Caco-2 (cell line): Measurements from ENCODE around the gene HNMT. TPM values are rescaled to one million over a fixed set of nuclear protein-coding genes. Genes with fewer than 3 reads are reported as not detected.
"Not testable (repeated sequence)": the region's sequence is repeated elsewhere in the genome, so short reads cannot be mapped to it uniquely, and the experiment has no call there.

Source experiments
- Bru-seq: library from RNA; stranded (reverse); fragments of 400-500 nt; gene quantifications from one replicate; lab custom pipeline; 2021; lab: Mats Ljungman, UMichigan
- BruChase-seq, 2 experiments: library from RNA; stranded (reverse); fragments of 400-500 nt; gene quantifications; one replicate each; lab custom pipeline; 2021; lab: Mats Ljungman, UMichigan
- BruUV-seq: library from RNA; stranded (reverse); fragments of 400-500 nt; replicated peaks from 2 replicates; lab custom pipeline; 2021; lab: Mats Ljungman, UMichigan
- CTCF ChIA-PET: fragments of 300-600 bp; sonication (Branson Sonifier 250); formaldehyde crosslinking; loops from one replicate; lab custom pipeline; 2022; ENCODE audit warnings: antibody characterized with exemption; lab: Charles Lee
- POLR2A ChIA-PET: fragments of 300-600 bp; sonication (Branson Sonifier 250); formaldehyde crosslinking; loops from one replicate; lab custom pipeline; 2022; ENCODE audit warnings: antibody characterized with exemption; lab: Charles Lee
- DNase-seq, 2 experiments: peaks; one replicate each; pipeline versions ENCODE4 v3.0.0 to v3.0.0-alpha.2; 2020 to 2022
- H3K27me3 ChIP-seq: replicated peaks from 2 replicates; pipeline ENCODE4 v1.6.0; 2011; ENCODE audit warnings: low read length; ENCODE audit not compliant: control insufficient read depth, insufficient read depth
- H3K36me3 ChIP-seq: 2 replicates; pipeline ENCODE4 v1.5.1; 2011; ENCODE audit warnings: low read length; ENCODE audit not compliant: control insufficient read depth, insufficient read depth
- H3K4me1 ChIP-seq: fragments of 250-450 bp; sonication (Bioruptor Pico); 2 replicates; pipeline ENCODE4 v1.5.1; 2020; ENCODE audit warnings: mild to moderate bottlenecking
- H3K4me3 ChIP-seq: 2 replicates; pipeline ENCODE4 v1.5.1; 2011; ENCODE audit warnings: low read depth, mild to moderate bottlenecking, control low read depth, low read length
- H3K9me3 ChIP-seq: fragments of 250-450 bp; sonication (Bioruptor Pico); 2 replicates; pipeline ENCODE4 v1.5.1; 2020; ENCODE audit warnings: mild to moderate bottlenecking, moderate library complexity
- H3K27ac Mint-ChIP-seq: one replicate; pipeline ENCODE4 v1.8.0; 2022; ENCODE audit warnings: mixed read lengths; ENCODE audit not compliant: unreplicated experiment
- H3K27me3 Mint-ChIP-seq: one replicate; pipeline ENCODE4 v1.8.0; 2022; ENCODE audit warnings: mixed read lengths; ENCODE audit not compliant: insufficient read depth, unreplicated experiment
- H3K36me3 Mint-ChIP-seq: one replicate; pipeline ENCODE4 v1.8.0; 2022; ENCODE audit warnings: mild to moderate bottlenecking, mixed read lengths; ENCODE audit not compliant: insufficient read depth, unreplicated experiment
- H3K4me1 Mint-ChIP-seq: one replicate; pipeline ENCODE4 v1.8.0; 2022; ENCODE audit warnings: low read depth, mixed read lengths; ENCODE audit not compliant: unreplicated experiment
- H3K4me3 Mint-ChIP-seq: one replicate; pipeline ENCODE4 v1.8.0; 2022; ENCODE audit warnings: mild to moderate bottlenecking, moderate library complexity, mixed read lengths; ENCODE audit not compliant: unreplicated experiment
- H3K9me3 Mint-ChIP-seq: one replicate; pipeline ENCODE4 v1.8.0; 2022; ENCODE audit warnings: mixed read lengths; ENCODE audit not compliant: unreplicated experiment
- intact Hi-C: fragments of 100-400 bp; cut with micrococcal nuclease; formaldehyde crosslinking; loops from one replicate; pipeline ENCODE4 v1.10.0; 2022; ENCODE audit not compliant: unreplicated experiment
- long read RNA-seq: library from polyadenylated mRNA; stranded (forward); transcript quantifications from one replicate; pipeline ENCODE4 v2.0.0, GENCODE V29; 2022
- total RNA-seq: library from RNA; stranded (reverse); gene quantifications from 2 replicates; pipeline ENCODE4 v1.2.3, GENCODE V29; 2022
- TF ChIP-seq, protein P1 (sequence below), 2 experiments: fragments of 200-600 bp in 1 of 2; IDR thresholded peaks; 1 replicate in 1 of 2; 2 replicates in 1 of 2; pipeline versions ENCODE4 v1.5.1 to v1.8.0; 2011 to 2022; ENCODE audit warnings: antibody characterized with exemption in 1 of 2, control low read depth in 1 of 2, inconsistent platforms in 1 of 2, low read depth in 1 of 2, low read length in 1 of 2, mild to moderate bottlenecking in 1 of 2, moderate library complexity in 1 of 2; ENCODE audit not compliant: insufficient read depth in 1 of 2, severe bottlenecking in 1 of 2, unreplicated experiment in 1 of 2

HNMT gene
- total RNA-seq (42.8 and 44.6 TPM in 2 replicates), Bru-seq, nascent RNA (percentile 85 among the genes with signal in this experiment), BruChase-seq, experiment 1, labeled RNA remaining after a 2-hour chase (percentile 65 among the genes with signal in this experiment), BruChase-seq, experiment 2, labeled RNA remaining after a 6-hour chase (percentile 72 among the genes with signal in this experiment)
- long read RNA-seq, transcript HNMT-201 (2 exons, 504 nt), result minor isoform, 6 of 76 reads
- long read RNA-seq, transcript HNMT-202 (6 exons, 3,295 nt), result major isoform, 63 of 76 reads
- long read RNA-seq, partial matches to known transcripts, result 0 of 76 reads
- long read RNA-seq, other reads (novel, unspliced or antisense), result 6 of 76 reads

DNA sequence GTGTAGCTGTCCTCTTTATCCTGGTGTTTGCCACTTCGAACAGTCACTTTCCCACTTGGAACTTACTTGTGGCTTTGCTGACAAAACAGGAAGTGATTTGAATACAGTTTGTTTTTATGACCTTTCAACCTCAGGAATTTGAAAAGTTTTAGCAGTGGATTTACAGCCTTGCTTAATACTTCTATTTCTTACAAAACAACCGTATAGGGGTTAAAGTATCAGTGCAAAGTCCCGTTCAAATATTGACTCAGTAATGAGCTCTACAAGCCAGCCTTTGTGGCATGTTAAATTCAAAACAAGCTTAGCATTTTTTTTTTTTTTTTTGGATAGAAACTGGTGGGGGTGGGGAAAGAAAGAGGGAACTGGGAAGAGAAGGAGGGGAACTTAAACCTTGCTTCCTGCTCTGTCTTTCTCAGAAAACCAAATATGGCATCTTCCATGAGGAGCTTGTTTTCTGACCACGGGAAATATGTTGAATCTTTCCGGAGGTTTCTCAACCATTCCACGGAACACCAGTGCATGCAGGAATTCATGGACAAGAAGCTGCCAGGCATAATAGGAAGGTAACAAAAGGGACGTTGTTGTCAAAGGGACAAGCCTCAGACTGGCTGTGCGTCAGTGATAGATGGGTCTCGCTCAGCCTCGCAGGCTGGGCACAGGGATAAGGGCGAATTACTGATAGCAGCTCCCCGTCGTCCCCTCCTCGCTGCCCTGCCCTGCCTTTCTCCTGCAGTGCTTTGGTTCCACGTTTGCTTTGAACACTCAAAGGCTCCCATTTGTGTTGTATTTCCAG lies at the start of gene HNMT:
TSS of gene HNMT (plus strand) at position 408 of the 793 bp plus-strand sequence. CDS start at position 427, 19 bp downstream.
- TSS peak; percentile 68 for BruUV-seq
- Mint-ChIP-seq H3K27ac (peak within 1 kb of the TSS; percentile 98), H3K4me3 (peak within 1 kb of the TSS; percentile 93), H3K27me3 (no peaks in the 10 kb centered on the region), H3K36me3 (peaks cover 17% of the 10 kb centered on the region), H3K4me1 (peaks cover 24% of the 10 kb centered on the region), H3K9me3 (peaks cover 23% of the 10 kb centered on the region)
- H3K36me3 ChIP-seq, result no peaks in the 10 kb centered on the region; the same call in none of the 2 replicates
- peak; percentile 80 to 84 for DNase-seq
- ChIA-PET POLR2A (interaction anchor here (0.5 to 1.8 kb wide), 24 partner anchors 9 to 794 kb away, joined by 3 to 18 read pairs (median 4); no protein-coding TSS in a partner anchor), CTCF (interaction anchor here (0.6 to 1.8 kb wide), 10 partner anchors 11 to 949 kb away, joined by 3 to 19 read pairs (median 5); no protein-coding TSS in a partner anchor)
- H3K27me3 ChIP-seq, result no peaks in the 10 kb centered on the region
- peaks cover 40% of the 10 kb centered on the region for H3K4me1 ChIP-seq
- H3K4me3 ChIP-seq, result peak within 1 kb of the TSS; percentile 50
- intact Hi-C loops, result loop anchor here (1.0 to 5.0 kb wide), 8 partner anchors 11 to 763 kb away; partner anchors contain the start of gene SPOPL
- H3K9me3 ChIP-seq, result no peaks in the 10 kb centered on the region
- TF ChIP-seq, protein P1, sequence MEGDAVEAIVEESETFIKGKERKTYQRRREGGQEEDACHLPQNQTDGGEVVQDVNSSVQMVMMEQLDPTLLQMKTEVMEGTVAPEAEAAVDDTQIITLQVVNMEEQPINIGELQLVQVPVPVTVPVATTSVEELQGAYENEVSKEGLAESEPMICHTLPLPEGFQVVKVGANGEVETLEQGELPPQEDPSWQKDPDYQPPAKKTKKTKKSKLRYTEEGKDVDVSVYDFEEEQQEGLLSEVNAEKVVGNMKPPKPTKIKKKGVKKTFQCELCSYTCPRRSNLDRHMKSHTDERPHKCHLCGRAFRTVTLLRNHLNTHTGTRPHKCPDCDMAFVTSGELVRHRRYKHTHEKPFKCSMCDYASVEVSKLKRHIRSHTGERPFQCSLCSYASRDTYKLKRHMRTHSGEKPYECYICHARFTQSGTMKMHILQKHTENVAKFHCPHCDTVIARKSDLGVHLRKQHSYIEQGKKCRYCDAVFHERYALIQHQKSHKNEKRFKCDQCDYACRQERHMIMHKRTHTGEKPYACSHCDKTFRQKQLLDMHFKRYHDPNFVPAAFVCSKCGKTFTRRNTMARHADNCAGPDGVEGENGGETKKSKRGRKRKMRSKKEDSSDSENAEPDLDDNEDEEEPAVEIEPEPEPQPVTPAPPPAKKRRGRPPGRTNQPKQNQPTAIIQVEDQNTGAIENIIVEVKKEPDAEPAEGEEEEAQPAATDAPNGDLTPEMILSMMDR (IDR thresholded peaks at IDR 0.05; ENCODE audit: insufficient read depth in 1 of 2, low read depth in 1 of 2, low read length in 1 of 2, severe bottlenecking in 1 of 2, unreplicated experiment in 1 of 2), result no peak

DNA sequence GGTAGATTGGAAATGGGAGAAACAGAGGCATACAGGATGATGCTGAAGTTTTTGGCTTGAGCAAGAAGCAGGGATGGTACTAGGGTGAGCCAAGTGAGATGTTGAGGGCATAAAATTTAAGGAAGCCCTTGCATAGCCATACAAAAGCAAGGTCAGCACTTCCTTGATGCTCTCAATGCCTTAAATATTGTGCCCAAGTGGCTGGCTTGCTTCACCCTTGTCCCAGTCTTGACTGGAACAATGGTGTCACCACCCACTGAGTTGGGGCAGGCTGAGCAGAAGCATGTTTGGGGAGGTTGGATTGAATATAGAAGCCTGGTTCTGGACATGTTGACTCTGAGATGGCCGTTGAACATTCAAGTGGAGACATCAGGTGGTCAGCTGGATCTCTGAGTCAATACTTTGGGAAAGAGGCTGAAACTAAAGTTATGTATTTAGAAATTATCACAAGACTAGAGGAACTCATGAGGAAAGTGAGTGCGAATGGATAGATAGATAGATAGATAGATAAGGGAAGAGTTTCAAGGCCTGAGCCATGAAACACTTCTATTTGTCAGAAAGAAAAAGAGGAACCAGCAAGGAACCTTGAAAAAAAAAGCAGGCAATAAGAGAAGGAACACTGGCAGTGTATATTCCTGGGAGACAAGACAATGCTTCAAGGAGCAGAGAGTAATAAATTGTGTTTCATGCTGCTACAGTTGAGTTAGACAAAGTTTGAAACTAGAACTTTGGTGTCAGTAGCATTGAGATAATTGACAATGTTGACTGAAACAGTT lies 43.0 kb upstream of the HNMT start:
- no peak overlapping the region for H3K4me3 ChIP-seq
- CTCF ChIA-PET, result no interaction called here
- H3K4me1 ChIP-seq, result no peaks in the 10 kb centered on the region
- H3K36me3 ChIP-seq, result no peaks in the 10 kb centered on the region
- no peaks in the 10 kb centered on the region for H3K27me3 ChIP-seq
- H3K36me3 Mint-ChIP-seq, result no peaks in the 10 kb centered on the region
- no TSS peak for BruUV-seq
- H3K4me3 Mint-ChIP-seq, result no peak overlapping the region
- no peaks in the 10 kb centered on the region for H3K4me1 Mint-ChIP-seq
- TF ChIP-seq, protein P1 (IDR thresholded peaks at IDR 0.05; ENCODE audit: insufficient read depth in 1 of 2, low read depth in 1 of 2, low read length in 1 of 2, severe bottlenecking in 1 of 2, unreplicated experiment in 1 of 2), result no peak
- no peaks in the 10 kb centered on the region for H3K9me3 ChIP-seq
- H3K27ac Mint-ChIP-seq, result no peak overlapping the region
- intact Hi-C loops, result loop anchor here (10.0 kb wide), 1 partner anchor 804 kb away; no protein-coding TSS in a partner anchor
- no peaks in the 10 kb centered on the region for H3K9me3 Mint-ChIP-seq
- POLR2A ChIA-PET, result no interaction called here
- H3K27me3 Mint-ChIP-seq, result no peaks in the 10 kb centered on the region
- no peak for DNase-seq

DNA sequence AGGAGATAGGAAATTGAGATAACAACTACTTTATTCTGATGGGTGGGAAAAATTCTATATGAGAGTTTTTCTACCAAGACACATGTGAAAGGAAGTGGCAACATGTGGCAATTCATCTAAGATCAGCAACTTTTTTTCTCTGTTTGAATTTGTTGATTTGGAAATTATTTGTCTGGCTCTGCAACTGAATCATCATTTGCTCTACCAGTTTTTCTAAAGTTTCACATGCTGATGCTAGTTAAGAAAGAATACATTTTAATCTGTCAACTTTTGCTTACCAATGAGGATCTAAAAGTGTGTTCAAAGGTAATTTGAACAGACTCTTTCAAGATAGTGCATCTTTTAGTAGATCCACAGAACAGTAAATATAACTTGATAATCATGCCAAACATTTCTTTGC lies 42.1 kb upstream of the HNMT start:
- DNase-seq, BruUV-seq, CTCF ChIA-PET, H3K27ac Mint-ChIP-seq, H3K4me3 ChIP-seq, H3K27me3 ChIP-seq, POLR2A ChIA-PET, H3K9me3 Mint-ChIP-seq, H3K36me3 ChIP-seq, H3K4me1 ChIP-seq, H3K9me3 ChIP-seq, H3K27me3 Mint-ChIP-seq, H3K4me3 Mint-ChIP-seq, H3K4me1 Mint-ChIP-seq, H3K36me3 Mint-ChIP-seq: not testable (repeated sequence)
- intact Hi-C loops, result loop anchor here (10.0 kb wide), 1 partner anchor 803 kb away; no protein-coding TSS in a partner anchor
